ENCODE results near the gene LEFTY1. TPM values are rescaled to one million over a fixed set of nuclear protein-coding genes. Genes with fewer than 3 reads are reported as not detected.
"Not testable (repeated sequence)": the region's sequence is repeated elsewhere in the genome, so short reads cannot be mapped to it uniquely, and the experiment has no call there.

Gene LEFTY1
- total RNA-seq, 2 experiments from 2014 or later = 0.22 TPM; not detected in 1

- CTCF ChIA-PET = interaction anchor here (1.3 to 4.8 kb wide), 6 partner anchors 13 to 119 kb away, joined by 4 to 22 read pairs (median 5); partner anchors contain the start of genes SRP9 and TMEM63A
- Mint-ChIP-seq H3K27me3 (ENCODE audit: low read depth) (no peaks in the 10 kb centered on the region), H3K4me1 (ENCODE audit: low read depth) (peaks cover 41% of the 10 kb centered on the region), H3K9me3 (no peaks in the 10 kb centered on the region), H3K4me3 (peak overlapping the region; percentile 54), H3K36me3 (ENCODE audit: low read depth) (no peaks in the 10 kb centered on the region), H3K27ac (peak overlapping the region; percentile 92)
- intact Hi-C loops (cut with micrococcal nuclease) = loop anchor here (5.0 kb wide), 2 partner anchors 49 to 1274 kb away; no protein-coding TSS in a partner anchor
- DNase-seq = no peak
Measured at GRCh38 chr1:225896494-225896893, 7.5 kb upstream of the LEFTY1 start.

- DNase-seq = no peak
- H3K9me3 Mint-ChIP-seq = no peaks in the 10 kb centered on the region
- H3K4me1 Mint-ChIP-seq (ENCODE audit: low read depth) = peaks cover 23% of the 10 kb centered on the region
- no peak overlapping the region for H3K27ac Mint-ChIP-seq
- no peaks in the 10 kb centered on the region for H3K27me3 Mint-ChIP-seq (ENCODE audit: low read depth)
- CTCF ChIA-PET = interaction anchor here (0.6 to 1.2 kb wide), 2 partner anchors 9 to 73 kb away, joined by 3 to 6 read pairs; no protein-coding TSS in a partner anchor
- intact Hi-C loops (cut with micrococcal nuclease) = no loop called here
- H3K36me3 Mint-ChIP-seq (ENCODE audit: low read depth) = no peaks in the 10 kb centered on the region
- no peak overlapping the region for H3K4me3 Mint-ChIP-seq
Measured at GRCh38 chr1:225892307-225892706, 3.4 kb upstream of the LEFTY1 start.

GRCh38 chr1:225891229-225891972 lies 2.5 kb upstream of the LEFTY1 start:
- CTCF ChIA-PET = interaction anchor here (1.2 kb wide), 1 partner anchor 8 kb away, joined by 3 read pairs; no protein-coding TSS in a partner anchor
- no peaks in the 10 kb centered on the region for H3K27me3 Mint-ChIP-seq (ENCODE audit: low read depth)
- H3K27ac Mint-ChIP-seq = no peak overlapping the region
- intact Hi-C loops (cut with micrococcal nuclease) = no loop called here
- no peaks in the 10 kb centered on the region for H3K9me3 Mint-ChIP-seq
- H3K36me3 Mint-ChIP-seq (ENCODE audit: low read depth) = no peaks in the 10 kb centered on the region
- DNase-seq = no peak
- H3K4me1 Mint-ChIP-seq (ENCODE audit: low read depth) = peaks cover 14% of the 10 kb centered on the region
- no peak overlapping the region for H3K4me3 Mint-ChIP-seq

GRCh38 chr1:225890346-225891228 lies 1.6 kb upstream of the LEFTY1 start:
- H3K4me3 Mint-ChIP-seq = no peak overlapping the region
- intact Hi-C loops (cut with micrococcal nuclease) = no loop called here
- H3K9me3 Mint-ChIP-seq = no peaks in the 10 kb centered on the region
- no peak for DNase-seq
- peaks cover 8% of the 10 kb centered on the region for H3K4me1 Mint-ChIP-seq (ENCODE audit: low read depth)
- H3K27ac Mint-ChIP-seq = no peak overlapping the region
- CTCF ChIA-PET = interaction anchor here (1.2 kb wide), 1 partner anchor 12 kb away, joined by 4 read pairs; no protein-coding TSS in a partner anchor
- H3K27me3 Mint-ChIP-seq (ENCODE audit: low read depth) = no peaks in the 10 kb centered on the region
- no peaks in the 10 kb centered on the region for H3K36me3 Mint-ChIP-seq (ENCODE audit: low read depth)

GRCh38 chr1:225889743-225890142 lies 797 bp upstream of the LEFTY1 start:
- Mint-ChIP-seq H3K27me3 (ENCODE audit: low read depth) (no peaks in the 10 kb centered on the region), H3K36me3 (ENCODE audit: low read depth) (no peaks in the 10 kb centered on the region), H3K4me1 (ENCODE audit: low read depth) (peaks cover 8% of the 10 kb centered on the region), H3K27ac (no peak overlapping the region), H3K4me3 (no peak overlapping the region), H3K9me3 (no peaks in the 10 kb centered on the region)
- no peak for DNase-seq
- CTCF ChIA-PET = interaction anchor here (0.7 to 1.2 kb wide), 3 partner anchors 12 to 415 kb away, joined by 3 to 4 read pairs (median 4); no protein-coding TSS in a partner anchor
- intact Hi-C loops (cut with micrococcal nuclease) = no loop called here

GRCh38 chr1:225888289-225888897 lies 553 bp downstream of the LEFTY1 start:
- Mint-ChIP-seq H3K9me3 (no peaks in the 10 kb centered on the region), H3K4me3 (no peak overlapping the region), H3K27ac (no peak overlapping the region), H3K4me1 (ENCODE audit: low read depth) (peaks cover 13% of the 10 kb centered on the region), H3K36me3 (ENCODE audit: low read depth) (no peaks in the 10 kb centered on the region), H3K27me3 (ENCODE audit: low read depth) (no peaks in the 10 kb centered on the region)
- CTCF ChIA-PET = no interaction called here
- DNase-seq = no peak
- intact Hi-C loops (cut with micrococcal nuclease) = no loop called here

GRCh38 chr1:225887554-225888288 lies 1.2 kb downstream of the LEFTY1 start:
- intact Hi-C loops (cut with micrococcal nuclease); DNase-seq; H3K27ac Mint-ChIP-seq; H3K27me3 Mint-ChIP-seq (ENCODE audit: low read depth); H3K4me3 Mint-ChIP-seq; H3K36me3 Mint-ChIP-seq (ENCODE audit: low read depth); H3K9me3 Mint-ChIP-seq: not testable (repeated sequence)
- peaks cover 16% of the 10 kb centered on the region for H3K4me1 Mint-ChIP-seq (ENCODE audit: low read depth)
- CTCF ChIA-PET = interaction anchor here (1.0 to 1.5 kb wide), 2 partner anchors 23 to 110 kb away, joined by 3 to 5 read pairs; partner anchors contain the start of gene SRP9

GRCh38 chr1:225887030-225887314 lies 2.0 kb downstream of the LEFTY1 start:
- intact Hi-C loops (cut with micrococcal nuclease) = no loop called here
- Mint-ChIP-seq H3K4me3 (no peak overlapping the region), H3K4me1 (ENCODE audit: low read depth) (peaks cover 16% of the 10 kb centered on the region), H3K9me3 (no peaks in the 10 kb centered on the region), H3K36me3 (ENCODE audit: low read depth) (peaks cover 2% of the 10 kb centered on the region), H3K27me3 (ENCODE audit: low read depth) (no peaks in the 10 kb centered on the region), H3K27ac (no peak overlapping the region)
- DNase-seq = no peak
- CTCF ChIA-PET = interaction anchor here (1.0 to 1.5 kb wide), 2 partner anchors 24 to 109 kb away, joined by 3 to 5 read pairs; partner anchors contain the start of gene SRP9

- H3K27me3 Mint-ChIP-seq (ENCODE audit: low read depth) = no peaks in the 10 kb centered on the region
- H3K4me3 Mint-ChIP-seq = no peak overlapping the region
- DNase-seq = no peak
- peaks cover 2% of the 10 kb centered on the region for H3K36me3 Mint-ChIP-seq (ENCODE audit: low read depth)
- intact Hi-C loops (cut with micrococcal nuclease) = no loop called here
- CTCF ChIA-PET = interaction anchor here (1.0 to 1.5 kb wide), 2 partner anchors 24 to 109 kb away, joined by 3 to 5 read pairs; partner anchors contain the start of gene SRP9
- H3K27ac Mint-ChIP-seq = no peak overlapping the region
- peaks cover 16% of the 10 kb centered on the region for H3K4me1 Mint-ChIP-seq (ENCODE audit: low read depth)
- no peaks in the 10 kb centered on the region for H3K9me3 Mint-ChIP-seq
Measured at GRCh38 chr1:225886159-225887029, 2.6 kb downstream of the LEFTY1 start.

GRCh38 chr1:225885336-225885735 lies 3.6 kb downstream of the LEFTY1 start:
- no peak overlapping the region for H3K27ac Mint-ChIP-seq
- no peak for DNase-seq

More at GRCh38 chr1:225885336-225885735, 3.6 kb downstream of the LEFTY1 start:
- Mint-ChIP-seq H3K27me3 (ENCODE audit: low read depth) (no peaks in the 10 kb centered on the region), H3K9me3 (no peaks in the 10 kb centered on the region), H3K36me3 (ENCODE audit: low read depth) (peaks cover 2% of the 10 kb centered on the region), H3K4me3 (no peak overlapping the region), H3K4me1 (ENCODE audit: low read depth) (peaks cover 23% of the 10 kb centered on the region)
- CTCF ChIA-PET = interaction anchor here (1.7 kb wide), 1 partner anchor 26 kb away, joined by 4 read pairs; no protein-coding TSS in a partner anchor
- intact Hi-C loops (cut with micrococcal nuclease) = no loop called here

Data from activated naive CD4-positive, alpha-beta T cell treated with anti-CD3 and anti-CD28 coated beads for 36 hours (primary cell).